GM12878 (cell line): Measurements from ENCODE around the gene SLC19A1. TPM values are rescaled to one million over a fixed set of nuclear protein-coding genes. Genes with fewer than 3 reads are reported as not detected.

Source experiments
- ATAC-seq: fragments of 200-7000 bp; cut with Tn5 transposase; 3 replicates; pipeline ENCODE4 v1.9.1; 2020; ENCODE audit warnings: mild to moderate bottlenecking, moderate library complexity
- BruUV-seq: library from RNA; stranded (reverse); fragments of 400-500 nt; replicated peaks from 2 replicates; lab custom pipeline; 2021; lab: Mats Ljungman, UMichigan
- CTCF ChIA-PET: fragments of 300-600 bp; sonication (Branson Sonifier 250); formaldehyde crosslinking; extraction: SDS; loops from one replicate; lab custom pipeline; 2021; ENCODE audit warnings: inconsistent platforms; lab: Yijun Ruan, JAX
- POLR2A ChIA-PET: fragments of 350-600 bp; formaldehyde crosslinking; extraction: SDS; loops from one replicate; lab custom pipeline; 2021; ENCODE audit warnings: inconsistent platforms; lab: Charles Lee
- RAD21 ChIA-PET: fragments of 300-600 bp; sonication (Branson Sonifier 250); formaldehyde crosslinking; loops from one replicate; lab custom pipeline; 2023; ENCODE audit warnings: antibody characterized with exemption; ENCODE audit not compliant: unreplicated experiment; lab: Charles Lee
- SMC1A ChIA-PET: fragments of 300-600 bp; sonication (Branson Sonifier 250); formaldehyde crosslinking; loops from one replicate; lab custom pipeline; 2023; ENCODE audit not compliant: unreplicated experiment, uncharacterized antibody; lab: Charles Lee
- DNase-seq: peaks from one replicate; pipeline ENCODE4 v3.0.0-alpha.2; 2011; ENCODE audit warnings: low read depth, low spot score
- FAIRE-seq: peaks from 3 replicates; lab custom pipeline; 2011; peaks lifted over from hg19 to GRCh38; lab: Jason Lieb, UNC
- H2AFZ ChIP-seq: 2 replicates; pipeline ENCODE4 v1.6.0; 2011; ENCODE audit warnings: low read depth, low read length, control low read depth; ENCODE audit not compliant: control insufficient read depth
- H3K27ac ChIP-seq: 2 replicates; pipeline ENCODE4 v1.5.1; 2011; ENCODE audit warnings: control low read depth; ENCODE audit not compliant: control insufficient read depth, insufficient read depth
- H3K27me3 ChIP-seq, 2 experiments: replicated peaks in 1 of 2; 2 replicates each; pipeline versions ENCODE4 v1.6.0 to v1.6.1; 2011; ENCODE audit warnings: low read length in 1 of 2; ENCODE audit not compliant: control insufficient read depth in 2 of 2, insufficient read depth in 2 of 2
- H3K36me3 ChIP-seq, 2 experiments: 2 replicates each; pipeline ENCODE4 v1.5.1; 2011; ENCODE audit warnings: low read length in 1 of 2; ENCODE audit not compliant: control insufficient read depth in 2 of 2, insufficient read depth in 2 of 2
- H3K4me1 ChIP-seq: 2 replicates; pipeline ENCODE4 v1.6.1; 2011; ENCODE audit warnings: mild to moderate bottlenecking, low read length, moderate library complexity, mixed read lengths; ENCODE audit not compliant: control insufficient read depth, insufficient read depth
- H3K4me2 ChIP-seq: 2 replicates; pipeline ENCODE4 v1.6.0; 2011; ENCODE audit warnings: control low read depth; ENCODE audit not compliant: control insufficient read depth, insufficient read depth
- H3K4me3 ChIP-seq: fragments of 200-600 bp; sonication (generic); 2 replicates; pipeline ENCODE4 v1.5.1; 2016
- H3K79me2 ChIP-seq: 2 replicates; pipeline ENCODE4 v1.6.0; 2011; ENCODE audit warnings: low read length; ENCODE audit not compliant: control insufficient read depth, insufficient read depth
- H3K9ac ChIP-seq: 2 replicates; pipeline ENCODE4 v1.8.0; 2011; ENCODE audit warnings: low read length, control low read depth, mixed read lengths; ENCODE audit not compliant: control insufficient read depth, insufficient read depth
- H3K9me3 ChIP-seq: replicated peaks from 3 replicates; pipeline ENCODE4 v1.5.1; 2011; ENCODE audit warnings: mild to moderate bottlenecking, low read length; ENCODE audit not compliant: control insufficient read depth, insufficient read depth
- H4K20me1 ChIP-seq: 2 replicates; pipeline ENCODE4 v1.6.0; 2011; ENCODE audit not compliant: control insufficient read depth, insufficient read depth
- CEBPB ChIP-seq, 2 experiments: fragments of 150-350 bp in 1 of 2; IDR thresholded peaks; 2 replicates each; pipeline ENCODE4 v1.6.1; 2012 to 2014; ENCODE audit warnings: low read depth in 2 of 2, low read length in 2 of 2, borderline replicate concordance in 1 of 2, inconsistent platforms in 1 of 2
- CHD1 ChIP-seq: IDR thresholded peaks from 2 replicates; pipeline ENCODE4 v1.6.1; 2012; ENCODE audit warnings: low read depth, low read length, improper control_type of control experiment
- DPF2 ChIP-seq: fragments of 450-650 bp; IDR thresholded peaks from 2 replicates; pipeline ENCODE4 v1.6.1; 2017; ENCODE audit warnings: mild to moderate bottlenecking
- ETV6 ChIP-seq, 2 experiments: fragments of 450-650 bp in 1 of 2; IDR thresholded peaks in 1 of 2; conservative IDR thresholded peaks in 1 of 2; 2 replicates each; pipeline ENCODE4 v1.6.1; 2014; ENCODE audit warnings: antibody characterized with exemption in 1 of 2, borderline replicate concordance in 1 of 2, low read depth in 1 of 2, mild to moderate bottlenecking in 1 of 2, moderate library complexity in 1 of 2
- IKZF2 ChIP-seq, 2 experiments: fragments of 450-650 bp; IDR thresholded peaks; 2 replicates each; pipeline ENCODE4 v1.6.1; 2017; ENCODE audit warnings: mild to moderate bottlenecking in 2 of 2, moderate library complexity in 2 of 2
- JUNB ChIP-seq: IDR thresholded peaks from 2 replicates; pipeline ENCODE4 v1.6.1; 2016; ENCODE audit warnings: antibody characterized with exemption, mild to moderate bottlenecking
- KLF5 ChIP-seq: fragments of 450-650 bp; IDR thresholded peaks from 2 replicates; pipeline ENCODE4 v1.6.1; 2014; ENCODE audit warnings: mild to moderate bottlenecking; ENCODE audit not compliant: partially characterized antibody
- NR2C1 ChIP-seq: fragments of 450-650 bp; IDR thresholded peaks from 2 replicates; pipeline ENCODE4 v1.6.1; 2017; ENCODE audit warnings: antibody characterized with exemption, mild to moderate bottlenecking, moderate library complexity
- POLR2AphosphoS2 ChIP-seq: IDR thresholded peaks from 2 replicates; pipeline ENCODE4 v1.6.1; 2011; ENCODE audit warnings: low read depth, mild to moderate bottlenecking, low read length, improper control_type of control experiment, moderate library complexity
- ZZZ3 ChIP-seq: IDR thresholded peaks from 2 replicates; pipeline ENCODE4 v1.6.1; 2011; ENCODE audit warnings: low read depth; ENCODE audit not compliant: control insufficient read depth, insufficient read length
- WGBS: methylation state at CpG from one replicate; pipeline ENCODE4 v1.1.6; 2016; ENCODE audit warnings: low lambda C conversion rate; ENCODE audit not compliant: insufficient replicate concordance, insufficient coverage; ENCODE audit errors: missing lambda C conversion rate; 5-methylcytosine and 5-hydroxymethylcytosine counted together
- in situ Hi-C: fragments of 300-500 bp; cut with MboI; formaldehyde crosslinking; loops from 9 replicates; pipeline ENCODE4 v1.14.3; 2018; ENCODE audit warnings: mixed read lengths
- intact Hi-C: fragments of 100-400 bp; cut with micrococcal nuclease; formaldehyde crosslinking; loops from one replicate; pipeline ENCODE4 v1.14.2; 2022; ENCODE audit not compliant: unreplicated experiment
- polyA plus RNA-seq, 11 experiments: library from polyadenylated mRNA; depleted of rRNA in 4 of 11; unstranded in 6 of 11; stranded (reverse) in 5 of 11; fragments of >200 nt; fragmentation: Nextera tagmentation in 4 of 11; fragmentation: Illumina TruSeq in 1 of 11; extraction: Ambion mirVana in 4 of 11; extraction: Trizol in 1 of 11; gene quantifications; 1 replicate in 1 of 11; 2 replicates in 10 of 11; pipeline versions ENCODE4 v1.2.1 to v1.2.3, GENCODE V29; 2011 to 2016; ENCODE audit warnings: inconsistent platforms in 2 of 11, missing spikeins in 2 of 11, low read depth in 1 of 11
- total RNA-seq, 4 experiments: library from RNA; depleted of rRNA in 3 of 4; stranded (reverse); fragments of >200 nt in 3 of 4; fragmentation: Illumina TruSeq in 1 of 4; extraction: Trizol in 1 of 4; gene quantifications; 2 replicates each; pipeline versions ENCODE4 v1.2.1 to v1.2.3, GENCODE V29; 2013 to 2021
- TF ChIP-seq, protein P1 (sequence below): fragments of 450-650 bp; IDR thresholded peaks from 2 replicates; pipeline ENCODE4 v1.6.1; 2016; ENCODE audit warnings: mild to moderate bottlenecking, moderate library complexity, borderline replicate concordance
- TF ChIP-seq, protein P2 (sequence below): IDR thresholded peaks from 2 replicates; pipeline ENCODE4 v1.6.1; 2011; ENCODE audit warnings: borderline replicate concordance, low read depth, mild to moderate bottlenecking, moderate library complexity, low read length; ENCODE audit not compliant: insufficient read depth, poor library complexity, severe bottlenecking
- TF ChIP-seq, protein P3 (sequence below): fragments of 450-650 bp; IDR thresholded peaks from 2 replicates; pipeline ENCODE4 v1.6.1; 2018; ENCODE audit warnings: mild to moderate bottlenecking, low read depth, moderate library complexity; ENCODE audit not compliant: partially characterized antibody

Gene SLC19A1
- total and polyA plus RNA-seq, 10 of the 15 experiments (the other 5 are each of a cell fraction or from before 2014, with no cell fraction given): 0.42 to 49.7 (median 12.2) TPM

DNA sequence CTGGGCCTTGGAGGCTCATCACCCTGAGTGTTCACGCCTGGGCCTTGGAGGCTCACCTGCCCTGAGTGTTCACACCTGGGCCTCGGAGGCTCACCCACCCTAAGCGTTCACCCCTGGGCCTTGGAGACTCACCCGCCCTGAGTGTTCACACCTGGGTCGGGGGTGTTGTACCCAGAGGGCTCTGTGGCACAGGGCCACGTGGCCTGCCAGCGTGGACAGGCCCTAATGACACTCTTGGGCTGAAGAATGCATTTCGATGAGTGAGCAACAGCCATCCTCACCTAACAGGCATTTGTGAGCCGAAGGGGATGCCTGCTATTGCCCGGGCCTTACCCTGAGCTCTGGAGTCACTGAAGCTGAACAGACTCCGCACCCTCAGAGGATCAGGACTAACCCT lies 17.5 kb downstream of the SLC19A1 start (continued):
- TF ChIP-seq, protein P1, sequence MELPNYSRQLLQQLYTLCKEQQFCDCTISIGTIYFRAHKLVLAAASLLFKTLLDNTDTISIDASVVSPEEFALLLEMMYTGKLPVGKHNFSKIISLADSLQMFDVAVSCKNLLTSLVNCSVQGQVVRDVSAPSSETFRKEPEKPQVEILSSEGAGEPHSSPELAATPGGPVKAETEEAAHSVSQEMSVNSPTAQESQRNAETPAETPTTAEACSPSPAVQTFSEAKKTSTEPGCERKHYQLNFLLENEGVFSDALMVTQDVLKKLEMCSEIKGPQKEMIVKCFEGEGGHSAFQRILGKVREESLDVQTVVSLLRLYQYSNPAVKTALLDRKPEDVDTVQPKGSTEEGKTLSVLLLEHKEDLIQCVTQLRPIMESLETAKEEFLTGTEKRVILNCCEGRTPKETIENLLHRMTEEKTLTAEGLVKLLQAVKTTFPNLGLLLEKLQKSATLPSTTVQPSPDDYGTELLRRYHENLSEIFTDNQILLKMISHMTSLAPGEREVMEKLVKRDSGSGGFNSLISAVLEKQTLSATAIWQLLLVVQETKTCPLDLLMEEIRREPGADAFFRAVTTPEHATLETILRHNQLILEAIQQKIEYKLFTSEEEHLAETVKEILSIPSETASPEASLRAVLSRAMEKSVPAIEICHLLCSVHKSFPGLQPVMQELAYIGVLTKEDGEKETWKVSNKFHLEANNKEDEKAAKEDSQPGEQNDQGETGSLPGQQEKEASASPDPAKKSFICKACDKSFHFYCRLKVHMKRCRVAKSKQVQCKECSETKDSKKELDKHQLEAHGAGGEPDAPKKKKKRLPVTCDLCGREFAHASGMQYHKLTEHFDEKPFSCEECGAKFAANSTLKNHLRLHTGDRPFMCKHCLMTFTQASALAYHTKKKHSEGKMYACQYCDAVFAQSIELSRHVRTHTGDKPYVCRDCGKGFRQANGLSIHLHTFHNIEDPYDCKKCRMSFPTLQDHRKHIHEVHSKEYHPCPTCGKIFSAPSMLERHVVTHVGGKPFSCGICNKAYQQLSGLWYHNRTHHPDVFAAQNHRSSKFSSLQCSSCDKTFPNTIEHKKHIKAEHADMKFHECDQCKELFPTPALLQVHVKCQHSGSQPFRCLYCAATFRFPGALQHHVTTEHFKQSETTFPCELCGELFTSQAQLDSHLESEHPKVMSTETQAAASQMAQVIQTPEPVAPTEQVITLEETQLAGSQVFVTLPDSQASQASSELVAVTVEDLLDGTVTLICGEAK: no peak
- no peak for TF ChIP-seq ETV6 (conservative IDR thresholded peaks at IDR 0.05 in 1 of 2, IDR thresholded peaks at IDR 0.05 in 1 of 2; ENCODE audit: borderline replicate concordance in 1 of 2, low read depth in 1 of 2)

DNA sequence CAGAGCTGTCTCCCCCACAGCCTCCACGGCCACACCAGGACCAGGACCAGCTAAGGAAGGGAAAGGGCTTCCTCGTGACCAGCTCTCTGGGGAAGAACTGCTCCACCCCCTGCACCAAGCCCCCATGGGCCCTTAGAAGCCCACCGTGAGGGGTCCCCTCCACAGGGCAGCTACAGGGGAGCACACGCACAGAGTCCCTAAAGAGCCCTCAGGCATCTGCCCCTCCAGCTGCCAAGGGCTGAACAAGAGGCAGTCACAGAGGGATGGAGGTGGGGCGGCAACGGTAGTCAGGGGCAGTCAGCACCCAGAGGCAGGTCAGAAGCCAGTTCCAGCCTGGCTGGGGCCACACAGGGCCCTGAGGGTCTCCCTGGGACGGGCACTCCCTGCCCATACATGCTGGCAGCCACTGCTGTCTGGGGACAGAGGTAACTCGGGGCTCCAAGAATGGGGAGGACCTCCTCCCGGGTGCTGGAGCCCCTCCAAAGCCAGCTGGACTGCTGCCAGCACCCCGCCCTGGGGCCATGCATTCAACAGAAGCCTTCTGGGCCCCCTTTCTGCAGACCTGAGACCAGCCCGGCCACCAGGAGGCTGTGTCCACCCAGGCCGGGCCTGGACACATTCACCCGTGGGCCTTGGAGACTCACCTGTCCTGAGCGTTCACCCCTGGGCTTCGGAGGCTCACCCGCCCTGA lies 18.7 kb downstream of the SLC19A1 start:
- H3K27ac ChIP-seq: no peak overlapping the region
- no peaks in the 10 kb centered on the region for H3K27me3 ChIP-seq
- RAD21 ChIA-PET: no interaction called here
- SMC1A ChIA-PET: no interaction called here
- no peak overlapping the region for H3K9ac ChIP-seq
- H4K20me1 ChIP-seq: no peaks in the 10 kb centered on the region
- no peaks in the 10 kb centered on the region for H3K4me1 ChIP-seq
- H3K4me3 ChIP-seq: no peak overlapping the region
- H3K36me3 ChIP-seq: peaks cover 11% of the 10 kb centered on the region in 2 experiments; a peak in 3 of 4 replicates
- H3K9me3 ChIP-seq: peaks cover 19% of the 10 kb centered on the region
- ATAC-seq (no peak), DNase-seq (no peak), FAIRE-seq (no peak)
- in situ Hi-C loops: no loop called here
- 96% methylated on average over 14 of the region's 16 CpGs for WGBS
- no TSS peak for BruUV-seq
- no peak overlapping the region for H3K4me2 ChIP-seq
- POLR2A ChIA-PET: no interaction called here
- no peak overlapping the region for H2AFZ ChIP-seq
- H3K79me2 ChIP-seq: no peaks in the 10 kb centered on the region; the same call in 1 of the 2 replicates
- CTCF ChIA-PET: no interaction called here
- intact Hi-C loops: no loop called here
- no peak for TF ChIP-seq ZZZ3
- no peak for TF ChIP-seq CEBPB (IDR thresholded peaks at IDR 0.05; ENCODE audit: borderline replicate concordance in 1 of 2, low read depth in 2 of 2, low read length in 2 of 2)
- no peak for TF ChIP-seq JUNB
- no peak for TF ChIP-seq POLR2AphosphoS2
- TF ChIP-seq DPF2: no peak
- TF ChIP-seq NR2C1: no peak
- TF ChIP-seq KLF5: no peak
- no peak for TF ChIP-seq IKZF2 (IDR thresholded peaks at IDR 0.05)
- TF ChIP-seq, protein P2, sequence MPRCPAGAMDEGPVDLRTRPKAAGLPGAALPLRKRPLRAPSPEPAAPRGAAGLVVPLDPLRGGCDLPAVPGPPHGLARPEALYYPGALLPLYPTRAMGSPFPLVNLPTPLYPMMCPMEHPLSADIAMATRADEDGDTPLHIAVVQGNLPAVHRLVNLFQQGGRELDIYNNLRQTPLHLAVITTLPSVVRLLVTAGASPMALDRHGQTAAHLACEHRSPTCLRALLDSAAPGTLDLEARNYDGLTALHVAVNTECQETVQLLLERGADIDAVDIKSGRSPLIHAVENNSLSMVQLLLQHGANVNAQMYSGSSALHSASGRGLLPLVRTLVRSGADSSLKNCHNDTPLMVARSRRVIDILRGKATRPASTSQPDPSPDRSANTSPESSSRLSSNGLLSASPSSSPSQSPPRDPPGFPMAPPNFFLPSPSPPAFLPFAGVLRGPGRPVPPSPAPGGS: no peak
- TF ChIP-seq, protein P3, sequence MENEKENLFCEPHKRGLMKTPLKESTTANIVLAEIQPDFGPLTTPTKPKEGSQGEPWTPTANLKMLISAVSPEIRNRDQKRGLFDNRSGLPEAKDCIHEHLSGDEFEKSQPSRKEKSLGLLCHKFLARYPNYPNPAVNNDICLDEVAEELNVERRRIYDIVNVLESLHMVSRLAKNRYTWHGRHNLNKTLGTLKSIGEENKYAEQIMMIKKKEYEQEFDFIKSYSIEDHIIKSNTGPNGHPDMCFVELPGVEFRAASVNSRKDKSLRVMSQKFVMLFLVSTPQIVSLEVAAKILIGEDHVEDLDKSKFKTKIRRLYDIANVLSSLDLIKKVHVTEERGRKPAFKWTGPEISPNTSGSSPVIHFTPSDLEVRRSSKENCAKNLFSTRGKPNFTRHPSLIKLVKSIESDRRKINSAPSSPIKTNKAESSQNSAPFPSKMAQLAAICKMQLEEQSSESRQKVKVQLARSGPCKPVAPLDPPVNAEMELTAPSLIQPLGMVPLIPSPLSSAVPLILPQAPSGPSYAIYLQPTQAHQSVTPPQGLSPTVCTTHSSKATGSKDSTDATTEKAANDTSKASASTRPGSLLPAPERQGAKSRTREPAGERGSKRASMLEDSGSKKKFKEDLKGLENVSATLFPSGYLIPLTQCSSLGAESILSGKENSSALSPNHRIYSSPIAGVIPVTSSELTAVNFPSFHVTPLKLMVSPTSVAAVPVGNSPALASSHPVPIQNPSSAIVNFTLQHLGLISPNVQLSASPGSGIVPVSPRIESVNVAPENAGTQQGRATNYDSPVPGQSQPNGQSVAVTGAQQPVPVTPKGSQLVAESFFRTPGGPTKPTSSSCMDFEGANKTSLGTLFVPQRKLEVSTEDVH: no peak
- no peak for TF ChIP-seq CHD1
